A549 (cell line): ENCODE measurements around the gene FCRL1.

Experiments used
- JUNB ChIP-seq: fragments of >200 bp; sonication (Bioruptor Twin); formaldehyde crosslinking; IDR thresholded peaks from 2 replicates; pipeline ENCODE4 v1.6.1; 2016
- KDM5A ChIP-seq: fragments of 200-600 bp; sonication (generic); IDR thresholded peaks from 2 replicates; pipeline ENCODE4 v1.6.1; 2016; ENCODE audit warnings: antibody characterized with exemption, mild to moderate bottlenecking
- TF ChIP-seq, protein P1 (sequence below): fragments of >200 bp; sonication (Bioruptor Twin); formaldehyde crosslinking; IDR thresholded peaks from 3 replicates; pipeline ENCODE4 v1.5.1; 2016

DNA sequence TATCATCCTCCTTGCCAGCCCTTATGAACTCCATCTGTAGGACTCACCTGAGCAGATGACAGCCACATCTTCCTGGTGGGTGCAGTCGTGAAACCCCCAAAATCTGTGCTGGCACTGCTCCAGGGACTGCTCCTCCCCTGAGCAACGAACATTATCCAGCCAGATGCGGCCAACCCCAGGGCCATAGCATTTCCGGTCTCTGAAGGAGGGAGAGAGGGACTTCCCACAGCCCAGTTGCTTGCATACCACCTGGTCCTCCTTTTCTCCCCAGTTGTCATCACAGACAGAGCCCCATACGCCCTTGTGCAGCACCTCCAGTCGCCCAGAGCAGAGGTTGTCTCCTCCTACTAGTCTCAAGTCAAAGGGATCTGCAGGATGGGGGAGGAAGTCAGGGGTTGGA lies 13.2 kb upstream of the FCRL1 start:
- no peak for TF ChIP-seq JUNB
- TF ChIP-seq, protein P1, sequence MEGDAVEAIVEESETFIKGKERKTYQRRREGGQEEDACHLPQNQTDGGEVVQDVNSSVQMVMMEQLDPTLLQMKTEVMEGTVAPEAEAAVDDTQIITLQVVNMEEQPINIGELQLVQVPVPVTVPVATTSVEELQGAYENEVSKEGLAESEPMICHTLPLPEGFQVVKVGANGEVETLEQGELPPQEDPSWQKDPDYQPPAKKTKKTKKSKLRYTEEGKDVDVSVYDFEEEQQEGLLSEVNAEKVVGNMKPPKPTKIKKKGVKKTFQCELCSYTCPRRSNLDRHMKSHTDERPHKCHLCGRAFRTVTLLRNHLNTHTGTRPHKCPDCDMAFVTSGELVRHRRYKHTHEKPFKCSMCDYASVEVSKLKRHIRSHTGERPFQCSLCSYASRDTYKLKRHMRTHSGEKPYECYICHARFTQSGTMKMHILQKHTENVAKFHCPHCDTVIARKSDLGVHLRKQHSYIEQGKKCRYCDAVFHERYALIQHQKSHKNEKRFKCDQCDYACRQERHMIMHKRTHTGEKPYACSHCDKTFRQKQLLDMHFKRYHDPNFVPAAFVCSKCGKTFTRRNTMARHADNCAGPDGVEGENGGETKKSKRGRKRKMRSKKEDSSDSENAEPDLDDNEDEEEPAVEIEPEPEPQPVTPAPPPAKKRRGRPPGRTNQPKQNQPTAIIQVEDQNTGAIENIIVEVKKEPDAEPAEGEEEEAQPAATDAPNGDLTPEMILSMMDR = no peak
- TF ChIP-seq KDM5A = no peak
